Measurements from ENCODE around the gene ARHGAP24. TPM values are rescaled to one million over a fixed set of nuclear protein-coding genes. Genes with fewer than 3 reads are reported as not detected.

Gene ARHGAP24
- total RNA-seq, 1 experiment from 2014 or later = 4.6 TPM

DNA sequence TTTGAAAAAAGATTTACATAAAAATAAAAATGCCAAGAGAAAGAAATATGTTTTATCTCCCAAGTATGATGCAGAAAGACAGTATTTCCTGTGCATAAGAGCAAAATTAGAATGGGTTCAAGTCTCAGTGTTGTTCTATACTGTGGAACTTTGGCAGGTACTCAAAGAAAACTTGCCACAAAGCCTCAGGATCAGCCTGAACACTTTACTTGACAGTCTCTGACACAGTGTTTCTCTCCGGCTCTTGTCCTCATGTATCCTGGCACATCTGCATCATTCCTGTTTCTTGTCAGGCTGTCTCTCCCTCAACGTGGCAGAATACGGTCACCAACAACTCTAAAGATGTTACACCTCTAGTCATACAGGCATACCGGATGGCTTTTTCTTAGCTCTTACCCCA, 273.7 kb downstream of the ARHGAP24 start:
- no peak for DNase-seq (ENCODE audit: low spot score)
- in situ Hi-C loops (cut with HindIII; ENCODE audit: low sequenced_read_pairs) = no loop called here

DNA sequence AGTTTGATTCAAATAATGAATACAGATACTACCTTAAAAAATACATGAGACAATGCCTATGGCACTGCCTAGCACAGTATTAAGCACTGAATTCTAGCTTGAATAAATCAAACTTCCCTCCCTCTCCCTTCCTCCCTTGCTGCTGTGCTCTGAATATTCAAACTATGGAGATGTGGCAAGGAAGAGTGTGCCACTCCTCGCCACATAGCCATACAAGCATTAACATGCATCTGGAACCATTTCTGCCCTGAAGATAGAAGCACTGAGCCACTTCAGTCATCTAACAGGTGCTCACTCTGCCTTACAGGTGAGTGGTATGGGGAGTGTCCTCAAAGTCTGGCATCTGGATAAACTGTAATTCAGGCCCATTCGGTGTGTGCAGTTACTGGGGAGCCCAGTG, 276.9 kb downstream of the ARHGAP24 start:
- in situ Hi-C loops (cut with HindIII; ENCODE audit: low sequenced_read_pairs) = no loop called here
- no peak for DNase-seq (ENCODE audit: low spot score)

DNA sequence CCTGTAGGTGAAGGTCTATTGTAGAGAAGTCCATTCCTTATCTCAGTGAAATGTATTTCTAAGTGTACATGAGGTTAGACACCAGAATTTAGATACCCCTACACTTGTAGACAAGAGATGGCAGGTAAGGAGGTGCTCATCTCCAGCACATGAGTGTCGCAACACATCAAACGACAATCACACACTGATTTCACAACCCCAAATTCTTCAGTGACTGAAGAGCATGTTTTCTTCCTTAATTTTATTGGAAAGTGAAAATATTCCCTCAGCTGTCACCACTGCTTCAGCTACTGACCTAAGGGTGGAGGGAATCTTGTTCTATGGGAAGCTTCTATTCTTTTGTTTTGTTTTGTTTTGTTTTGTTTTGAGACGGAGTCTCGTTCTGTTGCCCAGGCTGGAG, 280.3 kb downstream of the ARHGAP24 start:
- in situ Hi-C loops (cut with HindIII; ENCODE audit: low sequenced_read_pairs) = no loop called here

DNA sequence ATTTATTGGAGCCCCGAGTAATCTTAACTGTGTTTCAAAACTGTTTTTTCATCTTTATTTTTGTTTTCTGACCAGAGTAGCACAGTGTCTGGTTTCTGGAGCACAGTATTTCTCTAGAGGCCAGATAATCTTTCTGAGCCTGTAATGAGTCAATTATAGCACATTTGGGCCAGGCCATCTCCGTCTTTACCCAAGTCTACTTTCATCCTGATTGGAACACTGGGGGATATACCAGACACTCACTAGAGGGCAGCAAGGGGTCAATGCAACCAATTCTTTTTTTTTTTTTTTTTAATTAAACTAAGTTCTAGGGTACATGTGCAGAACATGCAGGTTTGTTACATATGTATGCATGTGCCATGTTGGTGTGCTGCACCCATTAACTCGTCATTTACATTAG, 282.0 kb downstream of the ARHGAP24 start:
- DNase-seq (ENCODE audit: low spot score) = no peak
- in situ Hi-C loops (cut with HindIII; ENCODE audit: low sequenced_read_pairs) = no loop called here

More for the DNA sequence above, 280.3 kb downstream of the ARHGAP24 start:
- DNase-seq (ENCODE audit: low spot score) = no peak

DNA sequence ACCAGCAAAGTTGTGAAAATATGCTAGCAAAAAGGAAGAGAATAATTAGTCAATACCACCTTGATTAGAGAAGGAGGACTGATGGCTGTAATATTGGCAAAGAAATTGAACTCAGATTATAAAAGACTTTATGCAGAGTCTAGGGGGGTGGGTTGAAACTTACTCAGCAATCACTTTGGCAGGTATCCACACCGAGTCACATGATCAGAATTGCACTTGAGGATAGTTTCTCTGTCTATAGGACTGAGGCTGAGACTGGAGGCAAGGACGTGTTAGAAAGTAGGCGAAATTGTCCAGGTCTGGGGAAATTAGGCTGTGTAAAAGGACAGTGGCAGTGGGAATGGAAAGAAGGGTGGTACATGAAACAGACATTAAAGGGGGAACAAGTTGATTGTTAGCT, 284.4 kb downstream of the ARHGAP24 start:
- in situ Hi-C loops (cut with HindIII; ENCODE audit: low sequenced_read_pairs) = no loop called here
- DNase-seq (ENCODE audit: low spot score) = no peak

DNA sequence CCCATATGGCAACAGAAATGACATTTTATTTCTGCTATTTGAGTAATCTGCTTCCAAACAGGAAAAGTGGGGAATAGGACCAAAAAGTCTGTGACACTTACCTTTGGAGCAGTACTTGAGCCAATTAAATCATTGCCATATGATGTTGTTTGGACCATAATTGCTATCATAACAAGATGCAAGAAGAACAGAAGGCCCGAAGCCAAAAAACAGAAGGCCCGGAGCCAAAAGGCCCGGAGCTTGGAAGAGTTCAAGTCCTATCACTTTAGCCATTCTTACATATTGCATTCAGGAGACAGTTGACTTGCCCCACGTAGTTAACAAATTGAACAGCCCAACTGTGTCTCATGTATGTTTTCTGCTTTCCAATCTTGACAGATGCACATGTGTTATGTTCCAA, 285.6 kb downstream of the ARHGAP24 start:
- DNase-seq (ENCODE audit: low spot score) = no peak
- in situ Hi-C loops (cut with HindIII; ENCODE audit: low sequenced_read_pairs) = no loop called here

DNA sequence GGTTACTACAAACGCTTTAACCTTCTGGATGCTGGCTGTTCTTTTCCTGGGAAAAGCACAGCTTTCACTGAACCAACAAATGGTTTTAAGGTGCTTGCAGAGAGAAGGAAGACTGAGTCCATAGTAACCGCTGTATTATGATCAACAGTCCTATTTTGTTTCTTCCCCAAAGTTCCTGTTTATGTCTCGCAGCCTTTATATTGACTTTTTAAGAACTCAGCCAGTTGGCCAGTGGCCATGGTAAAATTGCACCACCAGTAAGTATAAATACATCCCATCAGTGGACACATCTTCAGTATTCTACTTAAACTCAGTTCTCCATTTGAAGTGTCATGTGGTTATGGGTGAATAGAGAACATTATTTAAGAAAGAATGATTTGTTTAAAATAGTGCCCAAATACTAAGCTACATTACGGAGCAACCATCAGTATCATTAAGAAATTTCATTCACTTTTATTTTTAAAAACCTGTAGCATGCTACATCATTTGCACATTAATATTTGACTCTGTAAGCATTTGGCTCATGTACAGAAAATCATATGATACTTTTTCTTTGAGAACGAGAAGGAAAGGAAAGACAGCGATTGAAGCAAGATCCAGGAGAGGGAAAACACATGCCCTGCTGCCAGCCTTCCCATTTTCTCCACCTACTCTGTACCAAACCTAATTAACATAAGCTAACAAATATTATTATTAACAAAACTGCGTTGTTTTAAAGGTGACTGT, 287.0 kb downstream of the ARHGAP24 start:
- in situ Hi-C loops (cut with HindIII; ENCODE audit: low sequenced_read_pairs) = no loop called here
- no peak for DNase-seq (ENCODE audit: low spot score)

DNA sequence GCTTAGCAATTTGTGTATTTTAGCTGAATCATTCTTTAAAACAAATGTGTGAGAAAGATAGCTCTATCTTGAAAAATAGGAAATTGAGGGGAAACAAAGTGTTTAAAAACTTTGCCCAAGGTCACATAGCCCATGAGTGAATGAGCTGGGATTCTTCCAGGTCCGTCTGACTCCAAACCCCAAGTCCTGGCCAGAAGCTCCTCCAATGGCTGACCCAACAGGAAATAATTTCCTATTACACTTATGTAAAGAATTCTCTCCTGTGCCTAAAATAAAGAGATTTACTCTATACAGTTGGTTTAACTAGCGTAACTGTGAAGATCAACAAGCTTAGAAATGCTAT, 287.6 kb downstream of the ARHGAP24 start:
- DNase-seq (ENCODE audit: low spot score) = no peak
- in situ Hi-C loops (cut with HindIII; ENCODE audit: low sequenced_read_pairs) = no loop called here

DNA sequence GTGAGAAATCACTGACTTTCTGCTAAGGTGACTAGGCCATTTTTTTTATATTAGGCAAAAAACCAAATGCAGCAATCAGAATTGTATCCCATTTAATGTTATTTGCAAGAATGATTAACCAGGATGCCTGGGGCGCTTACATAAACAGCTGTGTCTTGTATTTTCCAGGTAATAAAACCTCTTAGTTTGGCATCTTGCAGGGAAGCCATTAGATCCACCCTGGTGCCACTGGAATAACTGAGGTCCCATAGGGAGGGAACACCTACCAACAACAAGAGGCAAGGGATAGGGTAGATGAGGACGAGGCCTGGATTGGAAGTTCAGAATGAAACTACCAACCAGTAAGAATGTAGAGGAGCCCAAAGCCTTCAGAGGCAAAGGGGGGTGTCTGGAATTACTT, 288.3 kb downstream of the ARHGAP24 start:
- no peak for DNase-seq (ENCODE audit: low spot score)
- in situ Hi-C loops (cut with HindIII; ENCODE audit: low sequenced_read_pairs) = no loop called here

DNA sequence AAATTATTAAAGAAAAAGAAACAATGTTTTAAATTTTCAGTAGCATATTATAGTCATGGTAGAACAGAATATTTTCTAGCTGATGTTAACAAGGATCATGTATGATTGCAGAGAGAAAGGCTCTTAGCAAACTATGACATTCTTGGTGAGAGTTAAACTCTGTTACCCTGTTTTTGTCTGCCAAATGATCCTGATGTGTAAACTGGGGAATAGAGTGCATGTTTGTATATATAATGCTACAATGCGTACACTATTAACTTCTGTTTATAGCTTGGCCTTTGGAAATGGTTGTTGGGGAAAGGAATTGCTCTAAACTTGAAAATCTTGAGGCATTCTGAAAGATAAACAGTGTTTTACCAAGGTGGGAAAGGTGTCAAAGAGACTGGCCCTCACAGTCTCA, 292.7 kb downstream of the ARHGAP24 start:
- DNase-seq (ENCODE audit: low spot score) = no peak
- in situ Hi-C loops (cut with HindIII; ENCODE audit: low sequenced_read_pairs) = no loop called here

DNA sequence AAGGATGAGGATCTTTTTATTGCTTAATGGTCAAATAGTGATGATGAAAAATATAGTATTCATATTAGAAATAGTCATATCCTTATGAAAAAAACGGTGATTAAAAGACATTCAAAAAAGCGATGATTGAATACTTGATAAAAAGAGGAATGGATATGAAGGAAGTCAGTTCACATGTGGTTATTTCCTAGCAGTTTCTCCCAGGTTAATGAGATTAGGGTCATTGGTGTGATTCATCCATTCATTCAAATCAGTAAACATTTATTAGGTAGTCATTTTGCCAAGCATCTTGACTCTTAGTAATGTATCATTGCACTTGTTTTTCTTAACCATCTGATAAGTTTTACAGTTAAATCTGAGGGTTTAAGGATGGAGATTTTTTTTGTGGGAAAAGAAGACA, 294.1 kb downstream of the ARHGAP24 start:
- in situ Hi-C loops (cut with HindIII; ENCODE audit: low sequenced_read_pairs) = no loop called here
- no peak for DNase-seq (ENCODE audit: low spot score)

DNA sequence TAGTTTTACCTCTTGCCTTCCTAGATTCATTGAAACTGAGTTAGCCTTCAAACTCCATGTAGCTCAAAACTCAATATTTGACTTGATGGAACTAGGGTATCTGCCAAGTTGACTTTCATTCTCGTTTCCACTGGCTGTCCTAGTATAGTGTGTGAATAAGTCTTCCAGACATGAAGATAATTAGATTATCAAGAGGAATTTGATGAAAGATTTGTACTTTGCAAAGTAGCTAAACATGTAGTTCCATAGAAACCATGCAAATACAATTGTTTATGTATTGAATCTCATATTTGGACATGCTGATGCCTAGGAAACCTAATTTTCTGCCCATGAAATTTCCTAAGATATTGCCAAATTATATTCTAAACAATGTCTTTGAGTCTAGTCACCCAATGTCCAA, 297.5 kb downstream of the ARHGAP24 start:
- DNase-seq (ENCODE audit: low spot score) = no peak
- in situ Hi-C loops (cut with HindIII; ENCODE audit: low sequenced_read_pairs) = no loop called here

DNA sequence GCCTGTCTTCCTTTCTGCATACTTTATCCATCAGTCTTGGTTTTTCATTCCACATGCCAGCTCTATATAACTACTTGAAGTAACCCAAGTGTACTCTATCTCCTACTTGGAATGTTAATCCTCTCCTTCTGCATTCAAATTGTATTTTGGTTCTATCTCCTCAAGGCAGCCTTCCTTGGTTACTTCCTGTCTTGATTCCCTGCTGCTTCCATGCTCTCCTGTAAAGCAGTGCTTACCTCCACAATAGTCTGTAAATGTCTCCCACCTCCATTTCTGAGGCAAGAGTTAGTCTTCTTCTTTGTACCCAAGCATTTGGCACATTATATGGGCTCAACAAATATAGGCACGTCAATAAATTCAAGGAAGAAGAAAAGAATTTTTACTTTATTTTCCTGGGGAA, 298.4 kb downstream of the ARHGAP24 start:
- DNase-seq (ENCODE audit: low spot score) = no peak
- in situ Hi-C loops (cut with HindIII; ENCODE audit: low sequenced_read_pairs) = no loop called here

DNA sequence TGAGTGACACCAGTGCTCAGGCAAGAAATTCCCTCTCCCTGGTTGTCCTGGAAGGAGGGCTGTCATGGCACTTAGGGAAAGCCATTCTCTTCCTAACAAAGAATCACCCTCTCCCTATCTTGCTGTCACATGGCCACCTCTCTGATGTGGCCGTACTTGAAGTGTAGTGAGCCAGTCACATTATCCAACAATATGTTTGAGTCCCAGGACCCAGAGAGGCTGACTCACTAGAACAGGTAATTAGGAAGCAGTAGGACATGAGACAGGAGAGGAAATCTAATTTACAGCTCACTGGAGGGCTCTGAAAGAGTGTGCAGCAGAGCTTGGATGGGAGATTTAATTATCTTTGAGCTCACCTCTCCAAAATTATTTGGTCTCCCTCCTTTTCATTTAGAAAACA, 299.1 kb downstream of the ARHGAP24 start:
- DNase-seq (ENCODE audit: low spot score) = peak; percentile 21
- in situ Hi-C loops (cut with HindIII; ENCODE audit: low sequenced_read_pairs) = no loop called here

DNA sequence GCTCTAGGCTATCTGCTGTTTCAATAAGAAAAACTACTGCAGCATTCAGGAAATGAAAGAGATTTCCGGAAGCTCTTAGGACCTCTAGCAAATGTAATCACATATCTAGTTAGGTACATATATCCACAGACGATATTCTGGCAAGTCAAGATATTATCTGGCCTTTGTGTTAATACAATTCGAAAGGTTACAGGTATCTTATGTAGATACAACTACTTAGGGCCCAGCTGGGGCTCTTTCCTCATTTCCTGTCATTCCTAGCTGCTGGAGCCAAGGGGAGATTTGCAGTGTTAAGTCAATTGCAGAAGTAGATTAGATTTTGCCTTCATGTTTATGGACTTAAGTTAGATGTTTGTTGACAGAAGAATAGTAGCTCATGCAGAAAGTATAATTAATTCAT, 299.5 kb downstream of the ARHGAP24 start:
- DNase-seq (ENCODE audit: low spot score) = no peak
- in situ Hi-C loops (cut with HindIII; ENCODE audit: low sequenced_read_pairs) = no loop called here

DNA sequence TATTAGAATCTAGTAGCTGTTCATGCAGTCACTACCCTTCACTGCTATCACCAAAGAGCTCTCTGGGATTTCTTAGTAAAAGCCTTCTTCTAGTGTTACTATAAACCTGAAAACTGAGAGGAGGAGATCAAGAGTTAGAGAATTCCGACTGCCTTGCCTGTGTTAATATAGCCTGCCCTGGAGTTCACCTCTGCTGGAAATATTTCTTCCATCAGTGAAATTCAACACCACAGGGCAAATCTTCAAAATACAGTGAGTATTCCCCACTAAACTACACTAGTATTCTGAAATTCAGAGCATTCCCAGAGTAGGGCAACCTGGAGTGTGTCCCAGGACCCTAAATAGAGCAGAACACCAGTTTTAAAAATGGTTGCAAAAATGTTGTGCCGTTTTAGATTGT, 301.1 kb downstream of the ARHGAP24 start:
- DNase-seq (ENCODE audit: low spot score) = no peak
- in situ Hi-C loops (cut with HindIII; ENCODE audit: low sequenced_read_pairs) = no loop called here

DNA sequence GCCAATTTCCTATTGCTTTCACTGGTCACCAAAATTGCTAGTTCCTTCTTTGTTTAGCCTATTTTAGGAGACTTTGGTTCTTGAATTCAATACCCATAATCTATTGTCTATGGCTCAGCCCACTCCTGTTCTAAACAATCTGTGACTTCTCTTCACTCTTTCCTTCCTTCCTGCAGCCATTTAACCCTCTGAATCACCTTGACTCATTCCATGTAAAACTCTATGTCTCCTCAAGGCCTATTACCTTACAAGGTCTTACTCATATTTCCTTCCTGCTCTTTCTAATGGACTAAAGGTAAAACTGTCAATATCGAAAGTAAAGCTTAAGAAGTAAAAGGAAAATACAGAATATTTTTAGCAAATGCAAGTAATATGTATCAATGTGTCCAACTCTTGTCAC, 301.6 kb downstream of the ARHGAP24 start:
- in situ Hi-C loops (cut with HindIII; ENCODE audit: low sequenced_read_pairs) = no loop called here
- no peak for DNase-seq (ENCODE audit: low spot score)

DNA sequence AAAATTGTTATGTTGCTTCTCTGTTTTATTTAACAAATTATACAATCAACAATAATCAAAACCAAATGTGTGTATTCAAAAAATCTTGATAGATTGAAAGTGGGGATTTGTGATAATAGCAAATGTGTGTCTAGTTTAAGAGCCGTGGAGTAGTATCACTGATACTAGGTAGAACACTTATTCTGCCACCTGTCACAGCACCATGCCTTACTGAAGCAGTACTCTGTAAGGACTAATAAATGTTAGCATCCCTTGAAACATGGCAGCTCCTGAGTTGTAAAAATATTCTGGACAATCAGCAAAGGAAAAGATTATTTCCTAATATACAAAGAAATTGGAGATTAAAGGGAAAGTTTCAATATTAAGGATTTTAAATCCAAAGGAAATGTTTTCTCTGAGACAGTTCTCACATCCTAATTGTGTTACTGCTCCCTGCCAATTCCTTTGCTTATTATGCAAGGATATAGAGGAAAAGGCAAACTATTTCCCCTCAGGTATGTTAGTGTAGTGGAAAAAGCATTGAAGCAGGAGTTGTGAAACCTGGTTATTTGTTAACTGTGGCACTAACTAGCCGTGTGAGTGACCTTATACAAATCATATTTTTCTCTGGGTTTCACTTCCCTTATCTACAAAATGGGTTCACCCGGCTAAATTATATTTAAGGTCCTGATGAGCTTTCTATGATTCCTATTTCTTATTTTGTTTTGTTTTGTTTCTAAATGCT, 303.1 kb downstream of the ARHGAP24 start:
- in situ Hi-C loops (cut with HindIII; ENCODE audit: low sequenced_read_pairs) = no loop called here
- DNase-seq (ENCODE audit: low spot score) = no peak

DNA sequence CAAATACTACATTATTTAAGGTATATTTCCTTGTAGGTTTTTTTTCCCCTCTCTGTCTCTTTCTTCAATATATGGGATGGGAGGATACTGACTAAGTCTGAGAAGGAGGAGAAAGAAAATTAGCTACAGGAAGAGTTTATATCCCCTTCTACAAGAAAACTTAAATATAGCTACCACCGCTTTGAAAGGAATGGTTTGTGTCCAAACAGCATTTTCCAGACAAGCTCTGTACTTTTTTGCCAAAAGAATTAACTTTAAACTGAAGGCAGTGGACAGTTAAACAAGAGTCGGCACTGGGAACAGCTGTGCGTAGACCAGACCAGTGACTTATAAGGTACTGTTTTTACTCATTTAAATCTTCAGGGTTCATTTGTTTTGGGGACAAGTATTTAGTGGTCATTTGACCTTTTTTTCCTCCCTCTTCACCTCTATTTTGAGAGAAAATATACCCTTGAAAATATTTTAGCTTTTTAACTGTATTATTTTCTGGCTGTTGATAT, 303.7 kb downstream of the ARHGAP24 start:
- no peak for DNase-seq (ENCODE audit: low spot score)
- in situ Hi-C loops (cut with HindIII; ENCODE audit: low sequenced_read_pairs) = no loop called here

DNA sequence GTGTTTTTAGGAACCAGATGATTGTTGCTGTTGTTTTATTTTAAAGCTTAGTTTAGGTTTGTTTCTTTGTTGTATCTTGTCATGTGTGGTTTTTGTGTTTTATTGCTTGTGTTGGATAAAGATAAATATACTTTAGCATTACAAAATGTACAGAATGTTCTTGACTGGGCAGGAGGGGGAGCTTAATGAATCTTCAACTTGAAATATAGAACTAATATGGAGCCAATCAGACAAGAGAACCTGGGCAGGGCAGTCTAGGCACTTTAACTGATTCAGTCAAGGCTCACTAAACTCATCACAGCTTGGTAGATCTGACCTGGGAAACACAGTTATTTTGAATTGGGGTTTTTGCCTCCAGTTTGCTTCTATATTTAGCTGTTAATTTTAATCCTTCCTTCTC, 304.2 kb downstream of the ARHGAP24 start:
- in situ Hi-C loops (cut with HindIII; ENCODE audit: low sequenced_read_pairs) = no loop called here
- no peak for DNase-seq (ENCODE audit: low spot score)

DNA sequence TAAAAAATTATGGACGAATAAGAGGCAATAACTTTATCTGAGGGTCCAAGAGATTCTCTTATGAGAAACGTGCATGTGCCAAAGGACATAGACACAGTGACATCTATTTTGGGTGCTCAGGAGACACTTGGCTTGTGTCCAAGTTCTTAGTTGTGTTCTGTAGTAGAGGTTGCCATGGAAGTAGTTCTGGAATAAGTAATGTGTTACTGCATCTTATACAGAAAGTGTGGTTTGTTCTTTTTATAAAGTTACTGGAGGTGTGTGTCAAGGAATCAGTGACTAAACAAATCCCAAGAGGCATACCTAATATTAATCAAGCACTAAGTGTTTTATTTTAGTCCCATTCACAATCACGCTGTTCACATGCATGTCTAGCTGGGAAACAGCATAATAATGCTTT, 305.7 kb downstream of the ARHGAP24 start:
- no peak for DNase-seq (ENCODE audit: low spot score)
- in situ Hi-C loops (cut with HindIII; ENCODE audit: low sequenced_read_pairs) = no loop called here

Measured in G401 (cell line).